HepG2 (cell line): ENCODE results near the gene PRSS33. TPM values are rescaled to one million over a fixed set of nuclear protein-coding genes. Genes with fewer than 3 reads are reported as not detected.

Experiments
- ATAC-seq: fragments of 200-7000 bp; cut with Tn5 transposase; 3 replicates; pipeline ENCODE4 v1.9.1; 2020; ENCODE audit warnings: mild to moderate bottlenecking, moderate library complexity
- BruUV-seq: library from RNA; stranded (reverse); fragments of 400-500 nt; replicated peaks from 2 replicates; lab custom pipeline; 2021; lab: Mats Ljungman, UMichigan
- CTCF ChIA-PET: fragments of 300-600 bp; formaldehyde crosslinking; extraction: SDS; loops from one replicate; lab custom pipeline; 2021; ENCODE audit warnings: low total read pairs, inconsistent platforms, low intra/inter-chr PET ratio; lab: Yijun Ruan, JAX
- POLR2A ChIA-PET: fragments of 350-600 bp; sonication (Branson Sonifier 250); formaldehyde crosslinking; loops from one replicate; lab custom pipeline; 2020; ENCODE audit warnings: antibody characterized with exemption, inconsistent platforms; lab: Yijun Ruan, JAX
- DNase-seq: peaks from one replicate; pipeline ENCODE4 v3.0.0-alpha.2; 2015; ENCODE audit warnings: low spot score
- FAIRE-seq: peaks from 3 replicates; lab custom pipeline; 2011; peaks lifted over from hg19 to GRCh38; lab: Jason Lieb, UNC
- H2AFZ ChIP-seq: one replicate; pipeline ENCODE4 v1.6.1; 2011; ENCODE audit warnings: low read length, inconsistent platforms
- H3K27ac ChIP-seq: fragments of 300-600 bp; 3 replicates; pipeline ENCODE4 v1.8.0; 2011; ENCODE audit warnings: mixed run types, mild to moderate bottlenecking, mixed read lengths, low read length, inconsistent platforms; ENCODE audit not compliant: insufficient read depth; ENCODE audit errors: extremely low read length
- H3K27me3 ChIP-seq, 2 experiments: fragments of 200-600 bp in 1 of 2; 2 replicates in 1 of 2; 3 replicates in 1 of 2; pipeline versions ENCODE4 v1.6.0 to v1.8.0; 2011; ENCODE audit warnings: low read length in 2 of 2, mild to moderate bottlenecking in 2 of 2, moderate library complexity in 2 of 2, inconsistent platforms in 1 of 2; ENCODE audit not compliant: insufficient read depth in 2 of 2, control insufficient read depth in 1 of 2
- H3K36me3 ChIP-seq, 2 experiments: fragments of 200-600 bp in 1 of 2; replicated peaks in 1 of 2; 2 replicates in 1 of 2; 3 replicates in 1 of 2; pipeline versions ENCODE4 v1.5.1 to v1.8.0; 2011; ENCODE audit warnings: low read length in 2 of 2, inconsistent platforms in 1 of 2; ENCODE audit not compliant: insufficient read depth in 2 of 2, control insufficient read depth in 1 of 2
- H3K4me1 ChIP-seq: 2 replicates; pipeline ENCODE4 v1.5.1; 2012; ENCODE audit warnings: low read length, inconsistent platforms; ENCODE audit not compliant: insufficient read depth
- H3K4me2 ChIP-seq: 2 replicates; pipeline ENCODE4 v1.6.0; 2011; ENCODE audit warnings: low read depth, low read length, inconsistent platforms
- H3K4me3 ChIP-seq, 3 experiments: fragments of 200-600 bp in 1 of 3; sonication (generic), shearing (Covaris generic) in 1 of 3; replicated peaks in 1 of 3; 2 replicates each; pipeline ENCODE4 v1.5.1; 2011 to 2016; ENCODE audit warnings: low read length in 3 of 3, inconsistent platforms in 2 of 3, low read depth in 2 of 3, mild to moderate bottlenecking in 2 of 3, control low read depth in 1 of 3, mixed read lengths in 1 of 3; ENCODE audit not compliant: insufficient read depth in 1 of 3
- H3K79me2 ChIP-seq: one replicate; pipeline ENCODE4 v1.6.1; 2011; ENCODE audit warnings: low read length, inconsistent platforms; ENCODE audit not compliant: insufficient read depth
- H3K9ac ChIP-seq: 2 replicates; pipeline ENCODE4 v1.6.0; 2011; ENCODE audit warnings: mild to moderate bottlenecking, low read depth, low read length, inconsistent platforms; ENCODE audit not compliant: insufficient read depth
- H3K9me3 ChIP-seq: 2 replicates; pipeline ENCODE4 v1.5.1; 2012; ENCODE audit warnings: mild to moderate bottlenecking, low read length
- H4K20me1 ChIP-seq: 2 replicates; pipeline ENCODE4 v1.6.0; 2011; ENCODE audit warnings: inconsistent platforms, mild to moderate bottlenecking, low read length, moderate library complexity; ENCODE audit not compliant: insufficient read depth
- CEBPB ChIP-seq: IDR thresholded peaks from 2 replicates; pipeline ENCODE4 v1.6.1; 2011; ENCODE audit warnings: low read depth, low read length, improper control_type of control experiment, borderline replicate concordance
- FOXJ3 ChIP-seq: sonication (generic); formaldehyde crosslinking; IDR thresholded peaks from 2 replicates; pipeline ENCODE4 v1.4.0; 2020; ENCODE audit warnings: missing genetic modification reagents, mild to moderate bottlenecking, borderline replicate concordance
- GPBP1L1 ChIP-seq: sonication (generic); formaldehyde crosslinking; IDR thresholded peaks from 2 replicates; pipeline ENCODE4 v1.5.0; 2020; ENCODE audit warnings: mild to moderate bottlenecking, missing genetic modification reagents
- MAFK ChIP-seq, 2 experiments: IDR thresholded peaks in 1 of 2; conservative IDR thresholded peaks in 1 of 2; 2 replicates each; pipeline ENCODE4 v1.6.1; 2011; ENCODE audit warnings: improper control_type of control experiment in 2 of 2, low read length in 2 of 2
- NAIF1 ChIP-seq: sonication (generic); formaldehyde crosslinking; IDR thresholded peaks from 2 replicates; pipeline ENCODE4 v1.5.0; 2020; ENCODE audit warnings: mild to moderate bottlenecking, missing genetic modification reagents, borderline replicate concordance
- SIX1 ChIP-seq: sonication (generic); formaldehyde crosslinking; IDR thresholded peaks from 2 replicates; pipeline ENCODE4 v1.4.0; 2020; ENCODE audit warnings: missing genetic modification reagents, borderline replicate concordance
- WIZ ChIP-seq: sonication (generic); formaldehyde crosslinking; IDR thresholded peaks from 2 replicates; pipeline ENCODE4 v1.5.1; 2020; ENCODE audit warnings: mild to moderate bottlenecking, missing genetic modification reagents
- ZBTB42 ChIP-seq: sonication (generic); formaldehyde crosslinking; IDR thresholded peaks from 2 replicates; pipeline ENCODE4 v1.5.0; 2020; ENCODE audit warnings: mild to moderate bottlenecking, missing genetic modification reagents
- ZNF768 ChIP-seq: sonication (generic); formaldehyde crosslinking; IDR thresholded peaks from 2 replicates; pipeline ENCODE4 v1.4.0; 2020; ENCODE audit warnings: missing genetic modification reagents
- ZNF841 ChIP-seq: sonication (generic); formaldehyde crosslinking; IDR thresholded peaks from 2 replicates; pipeline ENCODE4 v1.8.1; 2023; ENCODE audit warnings: missing genetic modification reagents, borderline replicate concordance
- WGBS: methylation state at CpG from one replicate; pipeline ENCODE4 v1.1.6; 2017; ENCODE audit warnings: low lambda C conversion rate; 5-methylcytosine and 5-hydroxymethylcytosine counted together
- in situ Hi-C: cut with HindIII; loops from 2 replicates; pipeline ENCODE4 v1.10.0; 2017; ENCODE audit warnings: low pct_unique_long_range_greater_than_20kb; ENCODE audit not compliant: extremely low pct_ligation_motif_present
- intact Hi-C: fragments of 100-400 bp; cut with micrococcal nuclease; formaldehyde crosslinking; loops from one replicate; pipeline ENCODE4 v1.10.0; 2022; ENCODE audit not compliant: unreplicated experiment
- polyA plus RNA-seq, 8 experiments: library from polyadenylated mRNA; depleted of rRNA in 3 of 8; stranded (reverse) in 7 of 8; unstranded in 1 of 8; fragments of >200 nt; fragmentation: Illumina TruSeq in 4 of 8; extraction: Trizol in 4 of 8; gene quantifications; 2 replicates each; pipeline versions ENCODE4 v1.2.1 to v1.2.3, GENCODE V29; 2011 to 2016; ENCODE audit warnings: low read depth in 4 of 8, missing spikeins in 1 of 8, mixed read lengths in 1 of 8; ENCODE audit not compliant: insufficient read depth in 1 of 8
- total RNA-seq, 5 experiments: library from RNA; depleted of rRNA; stranded (reverse); fragments of >200 nt; fragmentation: Illumina TruSeq; extraction: Trizol; gene quantifications; 2 replicates each; pipeline ENCODE4 v1.2.3, GENCODE V29; 2016; ENCODE audit warnings: low read depth in 1 of 5
- TF ChIP-seq, protein P1 (sequence below): sonication (generic); formaldehyde crosslinking; IDR thresholded peaks from 2 replicates; pipeline ENCODE4 v1.8.0; 2022; ENCODE audit warnings: missing genetic modification reagents, mild to moderate bottlenecking, moderate library complexity, borderline replicate concordance

PRSS33 gene
- total and polyA plus RNA-seq, 2 of the 13 experiments (the other 11 are each of a cell fraction or from before 2014, with no cell fraction given): not detected

- H3K27ac ChIP-seq: no peak overlapping the region
- peaks cover 15% of the 10 kb centered on the region for H3K4me1 ChIP-seq
- peaks cover 5 to 48% of the 10 kb centered on the region in 2 experiments; a peak in 4 of 5 replicates for H3K27me3 ChIP-seq
- H3K9me3 ChIP-seq: no peaks in the 10 kb centered on the region
- FAIRE-seq (no peak), DNase-seq (no peak), ATAC-seq (no peak)
- WGBS: 43% methylated on average over 6 of the region's 8 CpGs
- H3K9ac ChIP-seq: no peak overlapping the region
- no peaks in the 10 kb centered on the region for H4K20me1 ChIP-seq
- H3K4me2 ChIP-seq: no peak overlapping the region
- TF ChIP-seq GPBP1L1 (no peak), FOXJ3 (CRISPR knock-in tag) (no peak), ZNF841 (CRISPR knock-in tag) (no peak), ZBTB42 (CRISPR knock-in tag) (no peak), CEBPB (no peak), SIX1 (CRISPR knock-in tag) (no peak), WIZ (CRISPR knock-in tag) (no peak), NAIF1 (CRISPR knock-in tag) (no peak), ZNF768 (CRISPR knock-in tag) (no peak), MAFK (conservative IDR thresholded peaks at IDR 0.05 in 1 of 2, IDR thresholded peaks at IDR 0.05 in 1 of 2; ENCODE audit: low read length in 2 of 2) (no peak)
- TF ChIP-seq, protein P1, sequence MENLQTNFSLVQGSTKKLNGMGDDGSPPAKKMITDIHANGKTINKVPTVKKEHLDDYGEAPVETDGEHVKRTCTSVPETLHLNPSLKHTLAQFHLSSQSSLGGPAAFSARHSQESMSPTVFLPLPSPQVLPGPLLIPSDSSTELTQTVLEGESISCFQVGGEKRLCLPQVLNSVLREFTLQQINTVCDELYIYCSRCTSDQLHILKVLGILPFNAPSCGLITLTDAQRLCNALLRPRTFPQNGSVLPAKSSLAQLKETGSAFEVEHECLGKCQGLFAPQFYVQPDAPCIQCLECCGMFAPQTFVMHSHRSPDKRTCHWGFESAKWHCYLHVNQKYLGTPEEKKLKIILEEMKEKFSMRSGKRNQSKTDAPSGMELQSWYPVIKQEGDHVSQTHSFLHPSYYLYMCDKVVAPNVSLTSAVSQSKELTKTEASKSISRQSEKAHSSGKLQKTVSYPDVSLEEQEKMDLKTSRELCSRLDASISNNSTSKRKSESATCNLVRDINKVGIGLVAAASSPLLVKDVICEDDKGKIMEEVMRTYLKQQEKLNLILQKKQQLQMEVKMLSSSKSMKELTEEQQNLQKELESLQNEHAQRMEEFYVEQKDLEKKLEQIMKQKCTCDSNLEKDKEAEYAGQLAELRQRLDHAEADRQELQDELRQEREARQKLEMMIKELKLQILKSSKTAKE (CRISPR knock-in tag): no peak
- in situ Hi-C loops: no loop called here
- BruUV-seq: no TSS peak
- no peaks in the 10 kb centered on the region for H3K79me2 ChIP-seq
- H3K4me3 ChIP-seq: no peak overlapping the region
- POLR2A ChIA-PET: interaction anchor here (0.7 kb wide), 1 partner anchor 7 kb away, joined by 3 read pairs; no protein-coding TSS in a partner anchor
- intact Hi-C loops: no loop called here
- no peak overlapping the region for H2AFZ ChIP-seq
- no peaks in the 10 kb centered on the region for H3K36me3 ChIP-seq
- CTCF ChIA-PET: no interaction called here
Measured at GRCh38 chr16:2791174-2791573, 3.8 kb upstream of the PRSS33 start.
